C4-2B (cell line): ENCODE results near the gene KERA.
"Not testable (repeated sequence)": the region's sequence is repeated elsewhere in the genome, so short reads cannot be mapped to it uniquely, and the experiment has no call there.

ENCODE experiments used
- H3K27ac ChIP-seq: fragments of 450-650 bp; 2 replicates; pipeline ENCODE4 v1.5.1; 2017
- CTCF ChIP-seq: fragments of 450-650 bp; conservative IDR thresholded peaks from 2 replicates; pipeline ENCODE4 v1.5.1; 2017; ENCODE audit warnings: mild to moderate bottlenecking
- ZFX ChIP-seq: fragments of 450-650 bp; IDR thresholded peaks from 2 replicates; pipeline ENCODE4 v1.6.1; 2017

The KERA gene

GRCh38 chr12:91091916-91092715 lies 34.3 kb upstream of the KERA start:
- TF ChIP-seq ZFX (no peak), CTCF (no peak)

GRCh38 chr12:91089953-91090352 lies 32.1 kb upstream of the KERA start:
- not testable (repeated sequence) for H3K27ac ChIP-seq

More at GRCh38 chr12:91091916-91092715, 34.3 kb upstream of the KERA start:
- H3K27ac ChIP-seq: no peak overlapping the region

DNA sequence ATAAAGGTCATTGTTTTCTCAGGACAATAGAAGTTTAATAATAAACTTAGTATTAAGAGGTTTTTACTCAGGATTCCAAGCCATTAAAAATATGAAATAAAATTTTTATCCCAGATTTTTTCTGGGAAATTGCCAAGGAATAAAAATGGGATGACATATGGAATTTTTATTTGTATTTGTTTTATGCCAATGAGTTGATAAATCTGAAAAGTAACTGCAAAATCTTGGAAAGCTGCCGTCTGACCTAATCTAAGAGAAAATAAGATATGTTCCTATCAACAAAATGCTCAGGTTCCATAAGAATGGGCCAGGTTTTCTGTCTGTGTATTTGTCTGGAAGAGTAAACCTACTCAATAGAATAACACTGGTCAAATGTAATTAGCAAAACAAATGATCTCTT lies 22.2 kb upstream of the KERA start:
- no peak overlapping the region for H3K27ac ChIP-seq
- TF ChIP-seq ZFX: no peak
- TF ChIP-seq CTCF: no peak

DNA sequence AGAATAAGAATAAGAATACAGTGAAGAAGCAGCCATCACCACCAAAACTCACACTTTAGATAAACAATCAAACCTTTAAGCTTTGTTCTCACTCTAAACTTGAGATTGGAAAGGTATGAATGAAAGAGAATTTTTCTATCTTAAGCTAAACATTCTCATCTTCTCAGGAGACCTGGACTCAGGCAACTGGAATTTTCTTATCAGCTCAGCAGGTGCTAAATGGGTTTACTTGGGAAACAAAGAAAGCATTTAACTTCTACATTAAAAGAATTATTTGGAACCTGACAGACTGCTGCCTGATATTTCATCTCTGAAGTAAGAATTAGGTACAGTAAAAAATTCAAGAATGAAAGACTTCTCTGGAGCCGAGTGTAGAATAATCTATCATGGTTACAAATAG lies 20.7 kb upstream of the KERA start:
- no peak overlapping the region for H3K27ac ChIP-seq
- TF ChIP-seq CTCF (no peak), ZFX (no peak)

DNA sequence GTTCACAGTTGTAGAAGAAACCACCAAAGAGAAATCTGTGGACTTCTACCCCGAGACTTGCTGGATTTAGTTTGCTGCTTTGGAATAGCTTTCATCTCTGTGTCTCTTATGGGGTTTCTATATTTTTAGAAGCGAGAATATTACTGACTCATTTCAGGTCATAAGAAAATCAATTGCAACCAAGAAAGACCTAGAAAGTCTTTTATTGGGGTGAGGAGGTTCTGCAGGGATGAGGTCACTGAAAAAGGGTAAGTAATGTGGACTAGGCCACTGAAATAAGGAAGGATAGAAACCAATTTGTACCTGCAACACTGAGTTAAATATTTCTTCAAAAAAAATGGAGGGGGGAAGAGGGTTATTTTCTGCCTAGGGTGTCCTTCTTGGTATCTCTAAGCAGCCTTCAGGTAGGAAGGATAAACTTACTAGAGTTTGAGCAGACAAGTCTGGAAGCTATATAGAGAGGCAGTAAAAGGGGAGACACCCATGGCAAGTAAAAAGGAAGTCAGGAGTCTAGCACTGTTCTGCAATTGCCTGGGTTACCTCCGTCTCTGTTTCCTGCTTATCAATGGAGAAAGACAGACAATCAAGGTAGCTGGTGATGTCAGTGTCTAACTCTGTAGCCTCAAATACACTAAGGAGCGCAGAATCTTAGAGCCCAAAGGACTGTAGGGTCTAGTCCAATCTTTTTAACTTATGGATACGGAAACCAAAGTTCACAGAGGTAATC lies 19.6 kb upstream of the KERA start:
- no peak overlapping the region for H3K27ac ChIP-seq
- TF ChIP-seq ZFX (no peak), CTCF (no peak)

- H3K27ac ChIP-seq: no peak overlapping the region
These were observed 17.0 kb upstream of the KERA start for GRCh38 chr12:91074851-91075250.

DNA sequence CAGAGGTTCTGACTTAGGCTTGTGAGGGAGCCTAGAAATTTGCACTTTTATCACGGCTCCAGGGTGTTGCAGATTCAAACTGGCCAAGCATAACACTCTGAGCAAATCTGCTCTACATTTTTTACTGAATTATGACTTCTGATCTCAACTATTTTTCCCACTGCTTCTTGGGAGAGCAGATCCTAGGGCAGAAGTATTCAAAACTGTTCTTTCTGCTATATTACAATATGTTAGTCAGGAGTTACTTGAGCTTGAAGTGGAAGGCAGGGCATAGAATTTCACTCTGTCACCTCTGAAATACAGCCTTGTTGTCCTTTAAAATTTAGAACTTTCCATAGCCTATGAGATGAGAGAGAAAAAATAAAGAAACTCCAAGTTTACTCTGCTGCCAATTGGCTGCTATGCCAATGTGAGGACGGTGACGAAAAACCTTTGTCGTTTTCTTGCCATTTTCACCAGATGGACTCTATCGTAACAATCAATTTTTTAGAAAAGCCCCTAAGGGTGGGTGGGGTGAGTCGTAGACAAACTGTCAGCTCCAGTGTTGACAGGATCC lies 16.4 kb upstream of the KERA start:
- no peak for TF ChIP-seq ZFX
- no peak for TF ChIP-seq CTCF
- H3K27ac ChIP-seq: no peak overlapping the region

More at GRCh38 chr12:91074851-91075250, 17.0 kb upstream of the KERA start:
- TF ChIP-seq ZFX: no peak

DNA sequence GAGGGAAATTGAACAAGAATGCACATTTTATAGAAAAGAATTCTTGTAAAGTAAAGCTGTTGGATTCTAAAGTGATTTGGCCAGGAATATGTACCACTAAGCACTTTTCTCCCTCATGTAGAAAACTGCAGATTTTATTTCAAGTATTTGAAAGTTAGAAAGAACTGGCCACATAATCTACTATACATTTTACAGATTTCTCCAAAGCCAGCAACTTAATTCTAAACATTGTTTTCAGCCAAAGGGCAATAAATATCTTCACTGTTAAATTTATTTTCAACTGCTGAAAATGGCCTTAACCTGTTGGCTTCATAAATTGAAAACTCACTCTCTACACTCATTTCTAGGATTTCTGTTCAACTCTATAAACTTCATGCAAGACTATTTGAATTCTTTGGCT lies 15.6 kb upstream of the KERA start:
- H3K27ac ChIP-seq: no peak overlapping the region
- TF ChIP-seq ZFX (no peak), CTCF (no peak)
